Cardiac muscle cell (in vitro differentiated cells and primary cell): ENCODE results near the gene REV1. TPM values are rescaled to one million over a fixed set of nuclear protein-coding genes. Genes with fewer than 3 reads are reported as not detected.
A peak's percentile ranks its signal among the peaks of the same experiment; 100 is the strongest.
"Not testable (repeated sequence)": the region's sequence is repeated elsewhere in the genome, so short reads cannot be mapped to it uniquely, and the experiment has no call there.

Experiments used
- DNase-seq, 2 donors: peaks; one replicate each; pipeline versions ENCODE4 v3.0.0 to v3.0.0-alpha.2; 2010 to 2017; ENCODE audit warnings: low read depth in 1 of 2, low spot score in 1 of 2
- H3K27ac ChIP-seq: fragments of 200-600 bp; sonication (generic); 2 replicates; pipeline ENCODE4 v1.5.1; 2016
- H3K27me3 ChIP-seq: fragments of 200-600 bp; sonication (generic); 2 replicates; pipeline ENCODE4 v1.6.0; 2016; ENCODE audit warnings: control low read depth
- H3K36me3 ChIP-seq: fragments of 200-600 bp; sonication (generic); 2 replicates; pipeline ENCODE4 v1.5.1; 2016; ENCODE audit warnings: control low read depth
- H3K4me1 ChIP-seq: fragments of 200-600 bp; sonication (generic); 2 replicates; pipeline ENCODE4 v1.8.1; 2017; ENCODE audit warnings: low read depth, mild to moderate bottlenecking, mixed run types
- H3K4me3 ChIP-seq: fragments of 200-600 bp; sonication (generic); 2 replicates; pipeline ENCODE4 v1.5.1; 2016; ENCODE audit warnings: mild to moderate bottlenecking
- H3K9me3 ChIP-seq: fragments of 200-600 bp; sonication (generic); 2 replicates; pipeline ENCODE4 v1.5.1; 2017; ENCODE audit warnings: low read depth, mild to moderate bottlenecking, control low read depth
- CTCF ChIP-seq: IDR thresholded peaks from 2 replicates; pipeline ENCODE4 v1.5.1; 2012; ENCODE audit warnings: low read depth, mild to moderate bottlenecking, low read length
- polyA plus RNA-seq: library from polyadenylated mRNA; unstranded; fragments of >200 nt; fragmentation: Nextera tagmentation; extraction: Ambion mirVana; gene quantifications from 2 replicates; pipeline ENCODE4 v1.2.1, GENCODE V29; 2016
- total RNA-seq: library from RNA; depleted of rRNA; stranded (reverse); fragments of >200 nt; gene quantifications from 2 replicates; pipeline ENCODE4 v1.2.3, GENCODE V29; 2016

The REV1 gene
- total and polyA plus RNA-seq, 2 experiments from 2014 or later = 26.9 to 33.9 TPM

DNA sequence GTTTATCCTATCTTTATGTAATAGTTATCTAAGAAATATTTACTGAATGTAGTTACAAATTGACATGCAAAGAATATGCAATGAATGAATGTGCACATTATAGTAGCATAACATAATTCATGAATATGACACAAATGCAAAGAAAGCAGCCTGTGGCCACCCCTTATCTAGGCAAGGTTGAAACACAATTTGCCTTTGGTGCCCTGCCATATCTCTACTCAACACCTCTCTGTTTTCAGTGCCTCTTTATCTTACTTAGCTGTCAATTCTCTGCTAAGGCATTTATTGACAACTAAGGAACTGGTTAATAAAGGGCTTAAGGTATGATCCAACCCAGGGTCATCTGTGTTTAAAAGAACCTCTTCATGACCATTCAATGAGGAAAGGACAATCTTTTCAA lies 18.9 kb downstream of the REV1 start:
- H3K36me3 ChIP-seq = no peaks in the 10 kb centered on the region
- peak overlapping the region; percentile 57 for H3K27ac ChIP-seq
- no peak for TF ChIP-seq CTCF
- H3K9me3 ChIP-seq = no peaks in the 10 kb centered on the region
- H3K4me3 ChIP-seq = no peak overlapping the region
- H3K27me3 ChIP-seq = no peaks in the 10 kb centered on the region
- DNase-seq = no peak
- H3K4me1 ChIP-seq = peaks cover 25% of the 10 kb centered on the region

DNA sequence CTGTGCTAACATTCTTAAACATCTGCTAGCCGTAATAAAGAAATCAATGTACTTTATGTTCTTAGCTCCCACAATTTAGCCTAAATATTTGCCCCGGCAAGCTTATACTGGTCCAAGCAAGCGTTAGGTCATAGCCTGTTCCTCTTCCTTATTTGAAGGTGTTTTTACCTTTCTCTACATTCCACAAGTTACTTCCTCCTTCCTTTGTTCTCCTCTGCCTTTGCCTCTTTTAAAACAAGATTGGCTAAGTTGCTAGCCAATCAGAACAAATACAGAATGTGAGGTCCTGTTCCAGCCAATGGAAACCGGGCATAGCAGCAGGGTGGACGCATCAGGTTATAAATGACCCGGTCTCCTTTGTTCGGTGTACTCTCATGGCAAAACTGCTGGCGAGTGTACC lies 19.4 kb downstream of the REV1 start:
- peak overlapping the region; percentile 57 for H3K27ac ChIP-seq
- H3K4me1 ChIP-seq = peaks cover 25% of the 10 kb centered on the region
- H3K9me3 ChIP-seq, H3K4me3 ChIP-seq, H3K27me3 ChIP-seq, H3K36me3 ChIP-seq, DNase-seq: not testable (repeated sequence)

- Histone ChIP-seq H3K4me3 (no peak overlapping the region), H3K27ac (peak overlapping the region; percentile 77), H3K9me3 (no peaks in the 10 kb centered on the region), H3K36me3 (no peaks in the 10 kb centered on the region), H3K27me3 (no peaks in the 10 kb centered on the region), H3K4me1 (peaks cover 25% of the 10 kb centered on the region)
- no peak for TF ChIP-seq CTCF
- no peak for DNase-seq
Observed at GRCh38 chr2:99469394-99469793, 20.4 kb downstream of the REV1 start.

GRCh38 chr2:99468155-99468554 lies 21.7 kb downstream of the REV1 start:
- Histone ChIP-seq H3K27ac (peak overlapping the region; percentile 77), H3K27me3 (no peaks in the 10 kb centered on the region), H3K4me1 (peaks cover 22% of the 10 kb centered on the region), H3K36me3 (no peaks in the 10 kb centered on the region), H3K4me3 (no peak overlapping the region), H3K9me3 (no peaks in the 10 kb centered on the region)
- no peak for TF ChIP-seq CTCF
- peak in 1 of 2 donors; percentile 23 for DNase-seq

DNA sequence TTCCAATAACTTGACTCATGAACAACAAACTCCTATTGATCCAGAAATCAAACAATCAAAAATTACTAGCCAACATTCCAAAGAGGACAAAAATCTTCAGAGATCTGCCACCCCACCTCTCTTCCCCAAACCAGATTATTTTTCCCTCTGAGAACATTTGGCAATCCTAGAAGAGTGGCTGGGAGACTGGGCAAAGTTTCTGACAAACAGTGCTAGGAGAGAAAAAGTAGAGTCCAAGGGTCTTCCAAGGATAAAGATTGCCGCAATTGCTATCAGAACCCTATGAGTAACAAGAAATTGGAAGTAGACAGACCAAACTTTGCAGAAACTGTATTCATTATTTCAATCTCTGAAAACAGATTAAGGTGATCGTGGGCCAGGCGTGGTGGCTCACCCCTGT lies 22.4 kb downstream of the REV1 start:
- Histone ChIP-seq H3K4me1 (peaks cover 22% of the 10 kb centered on the region), H3K27ac (peak overlapping the region; percentile 77), H3K9me3 (no peaks in the 10 kb centered on the region), H3K4me3 (no peak overlapping the region), H3K36me3 (no peaks in the 10 kb centered on the region), H3K27me3 (no peaks in the 10 kb centered on the region)
- TF ChIP-seq CTCF = no peak
- DNase-seq = no peak

GRCh38 chr2:99461828-99462483 lies 27.9 kb downstream of the REV1 start:
- Histone ChIP-seq H3K27ac (no peak overlapping the region), H3K36me3 (peaks cover 18% of the 10 kb centered on the region), H3K4me1 (peaks cover under 1% of the 10 kb centered on the region), H3K9me3 (no peaks in the 10 kb centered on the region), H3K4me3 (no peak overlapping the region), H3K27me3 (no peaks in the 10 kb centered on the region)
- no peak for TF ChIP-seq CTCF
- DNase-seq = no peak
